Neural cell (in vitro differentiated cells): ENCODE results near the gene NDE1. TPM values are rescaled to one million over a fixed set of nuclear protein-coding genes. Genes with fewer than 3 reads are reported as not detected.

Source experiments
- H2AFZ ChIP-seq: fragments of 200-600, 300-800 bp; sonication (generic), shearing (Covaris generic); 2 replicates; pipeline ENCODE4 v1.6.0; 2014; ENCODE audit warnings: low read depth, mild to moderate bottlenecking, antibody characterized with exemption, low read length, moderate library complexity
- H3F3A ChIP-seq: fragments of 200-600 bp; shearing (Covaris generic); 2 replicates; pipeline ENCODE4 v1.6.1; 2016; ENCODE audit warnings: mild to moderate bottlenecking, moderate library complexity, mixed read lengths, antibody characterized with exemption, low read length; ENCODE audit not compliant: insufficient read depth, poor library complexity, severe bottlenecking
- H3K27ac ChIP-seq: fragments of 200-600, 300-800 bp; sonication (generic), shearing (Covaris generic); 2 replicates; pipeline ENCODE4 v1.5.1; 2014; ENCODE audit warnings: mild to moderate bottlenecking, low read length, moderate library complexity
- H3K27me3 ChIP-seq: fragments of 300-800, 200-600 bp; sonication (generic), shearing (Covaris generic); 2 replicates; pipeline ENCODE4 v1.6.0; 2014; ENCODE audit warnings: mild to moderate bottlenecking, low read depth, low read length, moderate library complexity; ENCODE audit not compliant: insufficient read depth
- H3K36me3 ChIP-seq: fragments of 300-800, 200-600 bp; sonication (generic), shearing (Covaris generic); 2 replicates; pipeline ENCODE4 v1.5.1; 2014; ENCODE audit warnings: mild to moderate bottlenecking, antibody characterized with exemption, low read length, moderate library complexity; ENCODE audit not compliant: insufficient read depth
- H3K4me2 ChIP-seq: fragments of 300-800, 200-600 bp; sonication (generic), shearing (Covaris generic); 2 replicates; pipeline ENCODE4 v1.6.0; 2014; ENCODE audit warnings: mild to moderate bottlenecking, low read length
- H3K4me3 ChIP-seq: fragments of 300-800, 200-600 bp; sonication (generic), shearing (Covaris generic); 2 replicates; pipeline ENCODE4 v1.5.1; 2014; ENCODE audit warnings: mild to moderate bottlenecking, low read length, moderate library complexity
- H3K79me2 ChIP-seq: fragments of 200-600 bp; shearing (Covaris generic); replicated peaks from 2 replicates; pipeline ENCODE4 v1.6.0; 2014; ENCODE audit warnings: mild to moderate bottlenecking, low read length, moderate library complexity; ENCODE audit not compliant: insufficient read depth
- H3K9ac ChIP-seq: fragments of 300-800, 200-600 bp; sonication (generic), shearing (Covaris generic); 2 replicates; pipeline ENCODE4 v1.6.1; 2016; ENCODE audit warnings: mild to moderate bottlenecking, low read length, mixed read lengths
- H3K9me2 ChIP-seq: fragments of 200-600 bp; shearing (Covaris generic); 2 replicates; pipeline ENCODE4 v1.6.1; 2016; ENCODE audit warnings: mild to moderate bottlenecking, low read length, mixed read lengths; ENCODE audit not compliant: insufficient read depth
- H3K9me3 ChIP-seq: fragments of 200-600, 300-800 bp; sonication (generic), shearing (Covaris generic); 2 replicates; pipeline ENCODE4 v1.6.1; 2016; ENCODE audit warnings: mild to moderate bottlenecking, mixed run types, low read length, moderate library complexity, mixed read lengths
- H4K20me1 ChIP-seq: fragments of 200-600 bp; shearing (Covaris generic); 2 replicates; pipeline ENCODE4 v1.6.1; 2016; ENCODE audit warnings: mild to moderate bottlenecking, mixed run types; ENCODE audit not compliant: insufficient read depth
- CTCF ChIP-seq: fragments of 450-650 bp; IDR thresholded peaks from 2 replicates; pipeline ENCODE4 v1.5.1; 2014; ENCODE audit warnings: antibody characterized with exemption, mild to moderate bottlenecking, moderate library complexity; ENCODE audit not compliant: poor library complexity, severe bottlenecking
- EP300 ChIP-seq: fragments of 450-650 bp; conservative IDR thresholded peaks from 2 replicates; pipeline ENCODE4 v1.6.1; 2014; ENCODE audit warnings: antibody characterized with exemption, mild to moderate bottlenecking, moderate library complexity; ENCODE audit not compliant: poor library complexity, severe bottlenecking
- EZH2 ChIP-seq: fragments of 200-600, 300-800 bp; shearing (Covaris generic), sonication (generic); IDR thresholded peaks from 2 replicates; pipeline ENCODE4 v1.6.1; 2014; ENCODE audit warnings: antibody characterized with exemption, low read length, borderline replicate concordance, mild to moderate bottlenecking; ENCODE audit not compliant: insufficient read depth, poor library complexity, severe bottlenecking
- MXI1 ChIP-seq: fragments of 450-650 bp; conservative IDR thresholded peaks from 2 replicates; pipeline ENCODE4 v1.6.1; 2014; ENCODE audit warnings: antibody characterized with exemption, mild to moderate bottlenecking; ENCODE audit not compliant: poor library complexity, severe bottlenecking
- POLR2AphosphoS5 ChIP-seq: IDR thresholded peaks from 2 replicates; pipeline ENCODE4 v1.6.1; 2012
- RAD21 ChIP-seq: fragments of 450-650 bp; conservative IDR thresholded peaks from 2 replicates; pipeline ENCODE4 v1.6.1; 2014; ENCODE audit warnings: antibody characterized with exemption, mild to moderate bottlenecking, moderate library complexity
- REST ChIP-seq: IDR thresholded peaks from 2 replicates; pipeline ENCODE4 v1.6.1; 2012; ENCODE audit warnings: borderline replicate concordance
- SMC3 ChIP-seq: fragments of 450-650 bp; conservative IDR thresholded peaks from 2 replicates; pipeline ENCODE4 v1.6.1; 2014; ENCODE audit warnings: antibody characterized with exemption, mild to moderate bottlenecking, moderate library complexity; ENCODE audit not compliant: poor library complexity
- TAF1 ChIP-seq: IDR thresholded peaks from 2 replicates; pipeline ENCODE4 v1.6.1; 2012; ENCODE audit warnings: low read depth
- polyA plus RNA-seq: library from polyadenylated mRNA; depleted of rRNA; stranded (reverse); fragments of >200 nt; gene quantifications from 2 replicates; pipeline ENCODE4 v1.2.3, GENCODE V29; 2014

Gene NDE1
- polyA plus RNA-seq, 1 donor from 2014 or later = not detected

GRCh38 chr16:15676506-15676905 is 26.5 kb downstream of the NDE1 start:
- Histone ChIP-seq H3K4me3 (no peak overlapping the region), H3K27me3 (no peaks in the 10 kb centered on the region), H4K20me1 (no peaks in the 10 kb centered on the region), H3K9me3 (no peaks in the 10 kb centered on the region), H3K4me2 (no peak overlapping the region), H3K9ac (no peak overlapping the region), H2AFZ (no peak overlapping the region), H3F3A (no peaks in the 10 kb centered on the region), H3K27ac (no peak overlapping the region), H3K9me2 (no peaks in the 10 kb centered on the region), H3K79me2 (no peaks in the 10 kb centered on the region), H3K36me3 (no peaks in the 10 kb centered on the region)
- TF ChIP-seq TAF1 (no peak), CTCF (no peak), RAD21 (no peak), MXI1 (no peak), REST (no peak), SMC3 (no peak), POLR2AphosphoS5 (no peak), EZH2 (no peak), EP300 (no peak)

- Histone ChIP-seq H4K20me1 (no peaks in the 10 kb centered on the region), H3K9ac (no peak overlapping the region), H3K4me2 (no peak overlapping the region), H3K27ac (no peak overlapping the region), H3K27me3 (no peaks in the 10 kb centered on the region), H3K36me3 (no peaks in the 10 kb centered on the region), H3F3A (no peaks in the 10 kb centered on the region), H3K79me2 (no peaks in the 10 kb centered on the region), H3K4me3 (no peak overlapping the region), H2AFZ (no peak overlapping the region), H3K9me2 (no peaks in the 10 kb centered on the region), H3K9me3 (no peaks in the 10 kb centered on the region)
- TF ChIP-seq REST (no peak), MXI1 (no peak), EZH2 (no peak), SMC3 (no peak), POLR2AphosphoS5 (no peak), EP300 (no peak), TAF1 (no peak), CTCF (no peak), RAD21 (no peak)
Measured at GRCh38 chr16:15677447-15677846, 27.4 kb downstream of the NDE1 start.
